Panc1 (cell line): Measurements from ENCODE around the gene RAP1GDS1. TPM values are rescaled to one million over a fixed set of nuclear protein-coding genes. Genes with fewer than 3 reads are reported as not detected.

Experiments used
- ATAC-seq: fragments of 200-7000 bp; cut with Tn5 transposase; 2 replicates; pipeline ENCODE4 v1.9.1; 2020; ENCODE audit warnings: mild to moderate bottlenecking, moderate library complexity
- BruUV-seq: library from RNA; stranded (reverse); fragments of 400-500 nt; replicated peaks from 2 replicates; lab custom pipeline; 2021; lab: Mats Ljungman, UMichigan
- CTCF ChIA-PET: fragments of 300-600 bp; sonication (Branson Sonifier 250); formaldehyde crosslinking; loops from one replicate; lab custom pipeline; 2022; ENCODE audit warnings: antibody characterized with exemption; lab: Charles Lee
- POLR2A ChIA-PET: fragments of 300-600 bp; sonication (Branson Sonifier 250); formaldehyde crosslinking; loops from one replicate; lab custom pipeline; 2022; ENCODE audit warnings: antibody characterized with exemption; lab: Charles Lee
- DNase-seq: peaks from one replicate; pipeline ENCODE4 v3.0.0-alpha.2; 2010; ENCODE audit warnings: low read depth, low spot score
- H3K27ac ChIP-seq: 2 replicates; pipeline ENCODE4 v1.5.1; 2011; ENCODE audit warnings: mild to moderate bottlenecking, low read length, inconsistent platforms
- H3K27me3 ChIP-seq: fragments of 200-500 bp; sonication (Bioruptor generic); 2 replicates; pipeline ENCODE4 v1.6.0; 2014; ENCODE audit warnings: low read length, inconsistent platforms; ENCODE audit not compliant: control insufficient read depth, insufficient read depth
- H3K36me3 ChIP-seq: fragments of 200-500 bp; sonication (Bioruptor generic); 2 replicates; pipeline ENCODE4 v1.5.1; 2014; ENCODE audit warnings: inconsistent platforms, mild to moderate bottlenecking, low read length, moderate library complexity; ENCODE audit not compliant: control insufficient read depth, insufficient read depth
- H3K4me1 ChIP-seq: 2 replicates; pipeline ENCODE4 v1.5.1; 2011; ENCODE audit warnings: inconsistent platforms, mild to moderate bottlenecking, low read length, moderate library complexity; ENCODE audit not compliant: control insufficient read depth, insufficient read depth
- H3K4me3 ChIP-seq, 2 experiments: 2 replicates each; pipeline ENCODE4 v1.5.1; 2011 to 2012; ENCODE audit warnings: low read depth in 2 of 2, low read length in 2 of 2, mild to moderate bottlenecking in 2 of 2, inconsistent platforms in 1 of 2, moderate library complexity in 1 of 2
- H3K9me3 ChIP-seq: fragments of 200-500 bp; sonication (Bioruptor generic); 2 replicates; pipeline ENCODE4 v1.5.1; 2014; ENCODE audit warnings: low read depth, mild to moderate bottlenecking, inconsistent platforms, low read length, moderate library complexity; ENCODE audit not compliant: control insufficient read depth, insufficient read depth
- POLR2AphosphoS5 ChIP-seq: IDR thresholded peaks from 2 replicates; pipeline ENCODE4 v1.6.1; 2012; ENCODE audit warnings: mild to moderate bottlenecking, low read depth, low read length, moderate library complexity
- SIN3A ChIP-seq: IDR thresholded peaks from 2 replicates; pipeline ENCODE4 v1.6.1; 2012; ENCODE audit warnings: low read depth, mild to moderate bottlenecking, low read length, moderate library complexity, borderline replicate concordance; ENCODE audit not compliant: insufficient read depth
- TCF7L2 ChIP-seq: IDR thresholded peaks from 2 replicates; pipeline ENCODE4 v1.6.1; 2011; ENCODE audit warnings: mild to moderate bottlenecking, low read depth, low read length, inconsistent platforms
- in situ Hi-C: cut with HindIII; loops from 2 replicates; pipeline ENCODE4 v1.10.0; 2016; ENCODE audit warnings: low sequenced_read_pairs, low pct_unique_long_range_greater_than_20kb
- intact Hi-C: fragments of 100-400 bp; cut with micrococcal nuclease; formaldehyde crosslinking; loops from one replicate; pipeline ENCODE4 v1.10.0; 2022; ENCODE audit not compliant: unreplicated experiment
- total RNA-seq: library from RNA; stranded (reverse); gene quantifications from one replicate; pipeline ENCODE4 v1.2.1, GENCODE V29; 2021; ENCODE audit not compliant: unreplicated experiment
- TF ChIP-seq, protein P1 (sequence below), 2 experiments: IDR thresholded peaks; 2 replicates each; pipeline ENCODE4 v1.6.1; 2011 to 2012; ENCODE audit warnings: low read depth in 2 of 2, control low read depth in 1 of 2, low read length in 1 of 2, mild to moderate bottlenecking in 1 of 2, moderate library complexity in 1 of 2; ENCODE audit not compliant: insufficient read depth in 1 of 2
- TF ChIP-seq, protein P2 (sequence below): fragments of 450-650 bp; IDR thresholded peaks from 2 replicates; pipeline ENCODE4 v1.5.1; 2017; ENCODE audit warnings: mild to moderate bottlenecking

Gene RAP1GDS1
- total RNA-seq, 1 experiment from 2014 or later, result 39.7 TPM

DNA sequence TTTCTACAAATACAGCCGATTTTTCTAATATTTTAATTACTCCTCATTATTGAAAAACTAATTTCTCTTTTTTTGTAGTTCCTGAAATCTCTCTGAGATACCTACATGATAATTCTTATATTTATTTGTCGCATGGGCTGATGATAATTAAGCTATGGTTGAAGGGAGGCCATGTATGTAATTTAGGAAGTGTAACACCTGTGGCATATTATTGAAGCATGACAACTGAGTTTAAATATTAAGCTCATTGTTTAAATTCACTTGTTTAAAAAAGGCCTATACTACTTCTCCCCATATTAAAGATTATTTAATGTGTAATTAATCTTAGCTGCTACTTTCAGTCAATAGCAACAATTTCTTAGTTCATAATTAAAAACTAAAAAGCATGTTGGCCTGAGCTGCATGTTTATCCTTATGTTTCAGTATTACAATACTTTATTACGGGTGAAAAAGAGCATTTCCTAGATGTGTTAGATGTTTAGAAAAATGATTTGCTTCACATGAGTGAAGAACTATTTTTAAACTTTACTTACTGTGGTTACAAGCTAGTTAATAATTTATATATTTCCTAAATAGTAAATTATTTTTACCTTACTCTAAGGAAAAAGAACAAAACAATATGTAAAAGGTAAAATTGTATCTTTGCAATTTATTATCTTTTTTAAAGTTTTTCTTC is 122.4 kb downstream of the RAP1GDS1 start:
- Histone ChIP-seq H3K27ac (no peak overlapping the region), H3K27me3 (no peaks in the 10 kb centered on the region), H3K9me3 (no peaks in the 10 kb centered on the region), H3K4me1 (no peaks in the 10 kb centered on the region), H3K4me3 (no peak overlapping the region), H3K36me3 (no peaks in the 10 kb centered on the region)
- no peak for DNase-seq
- in situ Hi-C loops (no loop called here), intact Hi-C loops (no loop called here)
- no TSS peak for BruUV-seq
- ChIA-PET POLR2A (no interaction called here), CTCF (no interaction called here)
- TF ChIP-seq POLR2AphosphoS5, result no peak
- no peak for TF ChIP-seq SIN3A
- TF ChIP-seq, protein P1, sequence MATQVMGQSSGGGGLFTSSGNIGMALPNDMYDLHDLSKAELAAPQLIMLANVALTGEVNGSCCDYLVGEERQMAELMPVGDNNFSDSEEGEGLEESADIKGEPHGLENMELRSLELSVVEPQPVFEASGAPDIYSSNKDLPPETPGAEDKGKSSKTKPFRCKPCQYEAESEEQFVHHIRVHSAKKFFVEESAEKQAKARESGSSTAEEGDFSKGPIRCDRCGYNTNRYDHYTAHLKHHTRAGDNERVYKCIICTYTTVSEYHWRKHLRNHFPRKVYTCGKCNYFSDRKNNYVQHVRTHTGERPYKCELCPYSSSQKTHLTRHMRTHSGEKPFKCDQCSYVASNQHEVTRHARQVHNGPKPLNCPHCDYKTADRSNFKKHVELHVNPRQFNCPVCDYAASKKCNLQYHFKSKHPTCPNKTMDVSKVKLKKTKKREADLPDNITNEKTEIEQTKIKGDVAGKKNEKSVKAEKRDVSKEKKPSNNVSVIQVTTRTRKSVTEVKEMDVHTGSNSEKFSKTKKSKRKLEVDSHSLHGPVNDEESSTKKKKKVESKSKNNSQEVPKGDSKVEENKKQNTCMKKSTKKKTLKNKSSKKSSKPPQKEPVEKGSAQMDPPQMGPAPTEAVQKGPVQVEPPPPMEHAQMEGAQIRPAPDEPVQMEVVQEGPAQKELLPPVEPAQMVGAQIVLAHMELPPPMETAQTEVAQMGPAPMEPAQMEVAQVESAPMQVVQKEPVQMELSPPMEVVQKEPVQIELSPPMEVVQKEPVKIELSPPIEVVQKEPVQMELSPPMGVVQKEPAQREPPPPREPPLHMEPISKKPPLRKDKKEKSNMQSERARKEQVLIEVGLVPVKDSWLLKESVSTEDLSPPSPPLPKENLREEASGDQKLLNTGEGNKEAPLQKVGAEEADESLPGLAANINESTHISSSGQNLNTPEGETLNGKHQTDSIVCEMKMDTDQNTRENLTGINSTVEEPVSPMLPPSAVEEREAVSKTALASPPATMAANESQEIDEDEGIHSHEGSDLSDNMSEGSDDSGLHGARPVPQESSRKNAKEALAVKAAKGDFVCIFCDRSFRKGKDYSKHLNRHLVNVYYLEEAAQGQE (IDR thresholded peaks at IDR 0.05; ENCODE audit: insufficient read depth in 1 of 2, low read depth in 2 of 2, low read length in 1 of 2), result no peak
- no peak for TF ChIP-seq TCF7L2
- TF ChIP-seq, protein P2, sequence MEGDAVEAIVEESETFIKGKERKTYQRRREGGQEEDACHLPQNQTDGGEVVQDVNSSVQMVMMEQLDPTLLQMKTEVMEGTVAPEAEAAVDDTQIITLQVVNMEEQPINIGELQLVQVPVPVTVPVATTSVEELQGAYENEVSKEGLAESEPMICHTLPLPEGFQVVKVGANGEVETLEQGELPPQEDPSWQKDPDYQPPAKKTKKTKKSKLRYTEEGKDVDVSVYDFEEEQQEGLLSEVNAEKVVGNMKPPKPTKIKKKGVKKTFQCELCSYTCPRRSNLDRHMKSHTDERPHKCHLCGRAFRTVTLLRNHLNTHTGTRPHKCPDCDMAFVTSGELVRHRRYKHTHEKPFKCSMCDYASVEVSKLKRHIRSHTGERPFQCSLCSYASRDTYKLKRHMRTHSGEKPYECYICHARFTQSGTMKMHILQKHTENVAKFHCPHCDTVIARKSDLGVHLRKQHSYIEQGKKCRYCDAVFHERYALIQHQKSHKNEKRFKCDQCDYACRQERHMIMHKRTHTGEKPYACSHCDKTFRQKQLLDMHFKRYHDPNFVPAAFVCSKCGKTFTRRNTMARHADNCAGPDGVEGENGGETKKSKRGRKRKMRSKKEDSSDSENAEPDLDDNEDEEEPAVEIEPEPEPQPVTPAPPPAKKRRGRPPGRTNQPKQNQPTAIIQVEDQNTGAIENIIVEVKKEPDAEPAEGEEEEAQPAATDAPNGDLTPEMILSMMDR, result no peak
- no peak for ATAC-seq

DNA sequence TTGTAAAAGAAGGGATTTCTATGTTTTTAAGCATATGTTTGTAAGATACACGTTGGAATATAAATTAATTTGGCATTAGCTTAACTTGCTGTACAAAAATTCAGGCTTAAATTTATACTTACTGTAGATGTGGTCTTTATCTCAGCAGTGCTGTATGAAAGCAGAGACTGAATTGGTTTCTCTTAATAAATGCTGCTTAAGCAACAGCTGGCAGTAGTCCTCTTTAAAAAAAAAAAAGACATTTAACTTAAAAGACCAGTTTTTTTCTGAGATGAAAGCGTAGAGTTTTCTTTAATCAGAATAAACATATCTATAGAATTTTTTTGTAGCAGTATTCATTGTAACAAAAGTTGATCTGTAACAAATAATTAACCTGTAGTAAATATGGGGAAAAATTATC is 124.6 kb downstream of the RAP1GDS1 start:
- intact Hi-C loops (no loop called here), in situ Hi-C loops (no loop called here)
- BruUV-seq, result no TSS peak
- Histone ChIP-seq H3K4me3 (no peak overlapping the region), H3K27ac (no peak overlapping the region), H3K9me3 (no peaks in the 10 kb centered on the region), H3K36me3 (no peaks in the 10 kb centered on the region), H3K4me1 (no peaks in the 10 kb centered on the region), H3K27me3 (no peaks in the 10 kb centered on the region)
- ChIA-PET CTCF (no interaction called here), POLR2A (no interaction called here)
- no peak for TF ChIP-seq SIN3A
- TF ChIP-seq POLR2AphosphoS5, result no peak
- TF ChIP-seq, protein P1 (IDR thresholded peaks at IDR 0.05; ENCODE audit: insufficient read depth in 1 of 2, low read depth in 2 of 2, low read length in 1 of 2), result no peak
- no peak for TF ChIP-seq TCF7L2
- TF ChIP-seq, protein P2, result no peak
- DNase-seq (no peak), ATAC-seq (no peak)
